WTC11 (cell line): Measurements from ENCODE around the gene APOBEC4. TPM values are rescaled to one million over a fixed set of nuclear protein-coding genes. Genes with fewer than 3 reads are reported as not detected.

Experiments
- ATAC-seq: fragments of 200-7000 bp; cut with Tn5 transposase; 2 replicates; pipeline ENCODE4 v1.10.0; 2021; ENCODE audit warnings: mild to moderate bottlenecking, moderate library complexity
- CTCF ChIA-PET: fragments of 300-600 bp; sonication (Branson Sonifier 250); formaldehyde crosslinking; loops from one replicate; lab custom pipeline; 2021; ENCODE audit warnings: antibody characterized with exemption; lab: Charles Lee
- POLR2A ChIA-PET: fragments of 350-600 bp; sonication (Branson Sonifier 250); formaldehyde crosslinking; loops from one replicate; lab custom pipeline; 2021; ENCODE audit warnings: antibody characterized with exemption; lab: Charles Lee
- DNase-seq: peaks from one replicate; pipeline ENCODE4 v3.0.0; 2021; ENCODE audit warnings: low spot score
- H3K27ac Mint-ChIP-seq: 2 replicates; pipeline ENCODE4 v1.8.0; 2021; ENCODE audit warnings: mixed read lengths
- H3K27me3 Mint-ChIP-seq: 2 replicates; pipeline ENCODE4 v1.8.0; 2021; ENCODE audit warnings: low read depth, mild to moderate bottlenecking, moderate library complexity, mixed read lengths
- H3K36me3 Mint-ChIP-seq: 2 replicates; pipeline ENCODE4 v1.8.0; 2021; ENCODE audit warnings: mixed read lengths
- H3K4me1 Mint-ChIP-seq: 2 replicates; pipeline ENCODE4 v1.8.0; 2022; ENCODE audit warnings: mixed read lengths
- H3K4me3 Mint-ChIP-seq: 2 replicates; pipeline ENCODE4 v1.8.0; 2021; ENCODE audit warnings: mild to moderate bottlenecking, moderate library complexity, mixed read lengths
- H3K9me3 Mint-ChIP-seq: 2 replicates; pipeline ENCODE4 v1.8.0; 2021; ENCODE audit warnings: mixed read lengths
- CREB1 ChIP-seq: sonication (generic); formaldehyde crosslinking; IDR thresholded peaks from 2 replicates; pipeline ENCODE4 v1.8.0; 2023; ENCODE audit warnings: mild to moderate bottlenecking, missing genetic modification reagents
- E2F1 ChIP-seq: sonication (generic); formaldehyde crosslinking; IDR thresholded peaks from 2 replicates; pipeline ENCODE4 v1.8.0; 2022; ENCODE audit warnings: mild to moderate bottlenecking, missing genetic modification reagents
- E2F5 ChIP-seq: sonication (generic); formaldehyde crosslinking; IDR thresholded peaks from 2 replicates; pipeline ENCODE4 v1.8.1; 2022; ENCODE audit warnings: mild to moderate bottlenecking, moderate library complexity, missing genetic modification reagents
- ELF4 ChIP-seq: sonication (generic); formaldehyde crosslinking; IDR thresholded peaks from 2 replicates; pipeline ENCODE4 v1.8.1; 2022; ENCODE audit warnings: low read depth, mild to moderate bottlenecking, moderate library complexity, missing genetic modification reagents
- GTF2I ChIP-seq: fragments of 250-450 bp; sonication (Bioruptor Pico); conservative IDR thresholded peaks from 2 replicates; pipeline ENCODE4 v1.4.0; 2021; ENCODE audit warnings: mild to moderate bottlenecking
- JUN ChIP-seq: sonication (generic); formaldehyde crosslinking; IDR thresholded peaks from 2 replicates; pipeline ENCODE4 v1.8.0; 2023; ENCODE audit warnings: mild to moderate bottlenecking, missing genetic modification reagents
- NFYB ChIP-seq: sonication (generic); formaldehyde crosslinking; conservative IDR thresholded peaks from 2 replicates; pipeline ENCODE4 v1.8.0; 2022; ENCODE audit warnings: low read depth, missing genetic modification reagents
- RELA ChIP-seq: sonication (generic); formaldehyde crosslinking; IDR thresholded peaks from 2 replicates; pipeline ENCODE4 v1.8.1; 2022; ENCODE audit warnings: missing genetic modification reagents, mild to moderate bottlenecking, borderline replicate concordance
- SOX15 ChIP-seq: fragments of 250-450 bp; sonication (Bioruptor Pico); IDR thresholded peaks from 2 replicates; pipeline ENCODE4 v1.9.0; 2021; ENCODE audit warnings: mild to moderate bottlenecking
- TP53 ChIP-seq: sonication (generic); formaldehyde crosslinking; IDR thresholded peaks from 2 replicates; pipeline ENCODE4 v1.8.1; 2023; ENCODE audit warnings: mild to moderate bottlenecking, missing genetic modification reagents
- ZNF232 ChIP-seq: sonication (generic); formaldehyde crosslinking; IDR thresholded peaks from 2 replicates; pipeline ENCODE4 v1.8.0; 2022; ENCODE audit warnings: mild to moderate bottlenecking, missing genetic modification reagents
- ZNF263 ChIP-seq: sonication (generic); formaldehyde crosslinking; IDR thresholded peaks from 2 replicates; pipeline ENCODE4 v1.8.1; 2022; ENCODE audit warnings: low read depth, mild to moderate bottlenecking, moderate library complexity, missing genetic modification reagents
- ZNF396 ChIP-seq: fragments of 250-450 bp; sonication (Bioruptor Pico); IDR thresholded peaks from 2 replicates; pipeline ENCODE4 v1.8.0; 2021; ENCODE audit warnings: mild to moderate bottlenecking, moderate library complexity, borderline replicate concordance
- total RNA-seq: library from RNA; stranded (reverse); gene quantifications from 3 replicates; pipeline ENCODE4 v1.2.3, GENCODE V29; 2021
- TF ChIP-seq, protein P1 (sequence below): sonication (generic); formaldehyde crosslinking; IDR thresholded peaks from 2 replicates; pipeline ENCODE4 v1.8.0; 2022; ENCODE audit warnings: missing genetic modification reagents
- TF ChIP-seq, protein P2 (sequence below): sonication (generic); formaldehyde crosslinking; IDR thresholded peaks from 2 replicates; pipeline ENCODE4 v1.8.1; 2023; ENCODE audit warnings: mild to moderate bottlenecking, moderate library complexity, missing genetic modification reagents
- TF ChIP-seq, protein P3 (sequence below): sonication (generic); formaldehyde crosslinking; IDR thresholded peaks from 2 replicates; pipeline ENCODE4 v1.8.1; 2022; ENCODE audit warnings: missing genetic modification reagents, borderline replicate concordance
- TF ChIP-seq, protein P4 (sequence below): fragments of 250-450 bp; sonication (Bioruptor Pico); IDR thresholded peaks from 2 replicates; pipeline ENCODE4 v1.9.0; 2021; ENCODE audit warnings: mild to moderate bottlenecking
- TF ChIP-seq, protein P5 (sequence below): sonication (generic); formaldehyde crosslinking; IDR thresholded peaks from 2 replicates; pipeline ENCODE4 v1.8.1; 2023; ENCODE audit warnings: mild to moderate bottlenecking, missing genetic modification reagents

APOBEC4 gene
- total RNA-seq, 1 experiment from 2014 or later = not detected

- TF ChIP-seq, protein P1, sequence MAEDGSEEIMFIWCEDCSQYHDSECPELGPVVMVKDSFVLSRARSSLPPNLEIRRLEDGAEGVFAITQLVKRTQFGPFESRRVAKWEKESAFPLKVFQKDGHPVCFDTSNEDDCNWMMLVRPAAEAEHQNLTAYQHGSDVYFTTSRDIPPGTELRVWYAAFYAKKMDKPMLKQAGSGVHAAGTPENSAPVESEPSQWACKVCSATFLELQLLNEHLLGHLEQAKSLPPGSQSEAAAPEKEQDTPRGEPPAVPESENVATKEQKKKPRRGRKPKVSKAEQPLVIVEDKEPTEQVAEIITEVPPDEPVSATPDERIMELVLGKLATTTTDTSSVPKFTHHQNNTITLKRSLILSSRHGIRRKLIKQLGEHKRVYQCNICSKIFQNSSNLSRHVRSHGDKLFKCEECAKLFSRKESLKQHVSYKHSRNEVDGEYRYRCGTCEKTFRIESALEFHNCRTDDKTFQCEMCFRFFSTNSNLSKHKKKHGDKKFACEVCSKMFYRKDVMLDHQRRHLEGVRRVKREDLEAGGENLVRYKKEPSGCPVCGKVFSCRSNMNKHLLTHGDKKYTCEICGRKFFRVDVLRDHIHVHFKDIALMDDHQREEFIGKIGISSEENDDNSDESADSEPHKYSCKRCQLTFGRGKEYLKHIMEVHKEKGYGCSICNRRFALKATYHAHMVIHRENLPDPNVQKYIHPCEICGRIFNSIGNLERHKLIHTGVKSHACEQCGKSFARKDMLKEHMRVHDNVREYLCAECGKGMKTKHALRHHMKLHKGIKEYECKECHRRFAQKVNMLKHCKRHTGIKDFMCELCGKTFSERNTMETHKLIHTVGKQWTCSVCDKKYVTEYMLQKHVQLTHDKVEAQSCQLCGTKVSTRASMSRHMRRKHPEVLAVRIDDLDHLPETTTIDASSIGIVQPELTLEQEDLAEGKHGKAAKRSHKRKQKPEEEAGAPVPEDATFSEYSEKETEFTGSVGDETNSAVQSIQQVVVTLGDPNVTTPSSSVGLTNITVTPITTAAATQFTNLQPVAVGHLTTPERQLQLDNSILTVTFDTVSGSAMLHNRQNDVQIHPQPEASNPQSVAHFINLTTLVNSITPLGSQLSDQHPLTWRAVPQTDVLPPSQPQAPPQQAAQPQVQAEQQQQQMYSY (CRISPR knock-in tag) = no peak
- TF ChIP-seq, protein P2, sequence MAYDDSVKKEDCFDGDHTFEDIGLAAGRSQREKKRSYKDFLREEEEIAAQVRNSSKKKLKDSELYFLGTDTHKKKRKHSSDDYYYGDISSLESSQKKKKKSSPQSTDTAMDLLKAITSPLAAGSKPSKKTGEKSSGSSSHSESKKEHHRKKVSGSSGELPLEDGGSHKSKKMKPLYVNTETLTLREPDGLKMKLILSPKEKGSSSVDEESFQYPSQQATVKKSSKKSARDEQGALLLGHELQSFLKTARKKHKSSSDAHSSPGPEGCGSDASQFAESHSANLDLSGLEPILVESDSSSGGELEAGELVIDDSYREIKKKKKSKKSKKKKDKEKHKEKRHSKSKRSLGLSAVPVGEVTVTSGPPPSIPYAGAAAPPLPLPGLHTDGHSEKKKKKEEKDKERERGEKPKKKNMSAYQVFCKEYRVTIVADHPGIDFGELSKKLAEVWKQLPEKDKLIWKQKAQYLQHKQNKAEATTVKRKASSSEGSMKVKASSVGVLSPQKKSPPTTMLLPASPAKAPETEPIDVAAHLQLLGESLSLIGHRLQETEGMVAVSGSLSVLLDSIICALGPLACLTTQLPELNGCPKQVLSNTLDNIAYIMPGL (CRISPR knock-in tag) = no peak
- TF ChIP-seq NFYB (CRISPR knock-in tag) (no peak), E2F5 (CRISPR knock-in tag) (no peak), CREB1 (no peak)
- TF ChIP-seq, protein P3, sequence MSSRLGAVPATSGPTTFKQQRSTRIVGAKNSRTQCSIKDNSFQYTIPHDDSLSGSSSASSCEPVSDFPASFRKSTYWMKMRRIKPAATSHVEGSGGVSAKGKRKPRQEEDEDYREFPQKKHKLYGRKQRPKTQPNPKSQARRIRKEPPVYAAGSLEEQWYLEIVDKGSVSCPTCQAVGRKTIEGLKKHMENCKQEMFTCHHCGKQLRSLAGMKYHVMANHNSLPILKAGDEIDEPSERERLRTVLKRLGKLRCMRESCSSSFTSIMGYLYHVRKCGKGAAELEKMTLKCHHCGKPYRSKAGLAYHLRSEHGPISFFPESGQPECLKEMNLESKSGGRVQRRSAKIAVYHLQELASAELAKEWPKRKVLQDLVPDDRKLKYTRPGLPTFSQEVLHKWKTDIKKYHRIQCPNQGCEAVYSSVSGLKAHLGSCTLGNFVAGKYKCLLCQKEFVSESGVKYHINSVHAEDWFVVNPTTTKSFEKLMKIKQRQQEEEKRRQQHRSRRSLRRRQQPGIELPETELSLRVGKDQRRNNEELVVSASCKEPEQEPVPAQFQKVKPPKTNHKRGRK (CRISPR knock-in tag) = no peak
Observed at GRCh38 chr1:183654706-183655105, 1.6 kb upstream of the APOBEC4 start (continued).

- no peak for ATAC-seq
- no peak overlapping the region for H3K27ac Mint-ChIP-seq
Observed at GRCh38 chr1:183653876-183654451, 848 bp upstream of the APOBEC4 start.

More at GRCh38 chr1:183653876-183654451, 848 bp upstream of the APOBEC4 start:
- no peak for TF ChIP-seq NFYB (CRISPR knock-in tag)
- no peak for TF ChIP-seq ZNF396
- no peak for TF ChIP-seq TP53 (CRISPR knock-in tag)
- no peak for TF ChIP-seq E2F1
- no peak for TF ChIP-seq JUN (CRISPR knock-in tag)
- no peak for TF ChIP-seq RELA
- no peak for TF ChIP-seq ZNF232 (CRISPR knock-in tag)
- TF ChIP-seq, protein P4, sequence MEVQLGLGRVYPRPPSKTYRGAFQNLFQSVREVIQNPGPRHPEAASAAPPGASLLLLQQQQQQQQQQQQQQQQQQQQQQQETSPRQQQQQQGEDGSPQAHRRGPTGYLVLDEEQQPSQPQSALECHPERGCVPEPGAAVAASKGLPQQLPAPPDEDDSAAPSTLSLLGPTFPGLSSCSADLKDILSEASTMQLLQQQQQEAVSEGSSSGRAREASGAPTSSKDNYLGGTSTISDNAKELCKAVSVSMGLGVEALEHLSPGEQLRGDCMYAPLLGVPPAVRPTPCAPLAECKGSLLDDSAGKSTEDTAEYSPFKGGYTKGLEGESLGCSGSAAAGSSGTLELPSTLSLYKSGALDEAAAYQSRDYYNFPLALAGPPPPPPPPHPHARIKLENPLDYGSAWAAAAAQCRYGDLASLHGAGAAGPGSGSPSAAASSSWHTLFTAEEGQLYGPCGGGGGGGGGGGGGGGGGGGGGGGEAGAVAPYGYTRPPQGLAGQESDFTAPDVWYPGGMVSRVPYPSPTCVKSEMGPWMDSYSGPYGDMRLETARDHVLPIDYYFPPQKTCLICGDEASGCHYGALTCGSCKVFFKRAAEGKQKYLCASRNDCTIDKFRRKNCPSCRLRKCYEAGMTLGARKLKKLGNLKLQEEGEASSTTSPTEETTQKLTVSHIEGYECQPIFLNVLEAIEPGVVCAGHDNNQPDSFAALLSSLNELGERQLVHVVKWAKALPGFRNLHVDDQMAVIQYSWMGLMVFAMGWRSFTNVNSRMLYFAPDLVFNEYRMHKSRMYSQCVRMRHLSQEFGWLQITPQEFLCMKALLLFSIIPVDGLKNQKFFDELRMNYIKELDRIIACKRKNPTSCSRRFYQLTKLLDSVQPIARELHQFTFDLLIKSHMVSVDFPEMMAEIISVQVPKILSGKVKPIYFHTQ (CRISPR knock-in tag) = no peak
- no peak for TF ChIP-seq SOX15 (CRISPR knock-in tag)
- TF ChIP-seq, protein P5, sequence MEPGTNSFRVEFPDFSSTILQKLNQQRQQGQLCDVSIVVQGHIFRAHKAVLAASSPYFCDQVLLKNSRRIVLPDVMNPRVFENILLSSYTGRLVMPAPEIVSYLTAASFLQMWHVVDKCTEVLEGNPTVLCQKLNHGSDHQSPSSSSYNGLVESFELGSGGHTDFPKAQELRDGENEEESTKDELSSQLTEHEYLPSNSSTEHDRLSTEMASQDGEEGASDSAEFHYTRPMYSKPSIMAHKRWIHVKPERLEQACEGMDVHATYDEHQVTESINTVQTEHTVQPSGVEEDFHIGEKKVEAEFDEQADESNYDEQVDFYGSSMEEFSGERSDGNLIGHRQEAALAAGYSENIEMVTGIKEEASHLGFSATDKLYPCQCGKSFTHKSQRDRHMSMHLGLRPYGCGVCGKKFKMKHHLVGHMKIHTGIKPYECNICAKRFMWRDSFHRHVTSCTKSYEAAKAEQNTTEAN (CRISPR knock-in tag) = no peak
- no peak for TF ChIP-seq GTF2I
- TF ChIP-seq ELF4 (CRISPR knock-in tag) = no peak
- no peak for TF ChIP-seq ZNF263 (CRISPR knock-in tag)
- peaks cover 11% of the 10 kb centered on the region for H3K4me1 Mint-ChIP-seq
- H3K36me3 Mint-ChIP-seq = 0 out of 2 replicates have a peak, but pooled peaks cover 4% of the 10 kb centered on the region
- no peaks in the 10 kb centered on the region for H3K27me3 Mint-ChIP-seq
- no peak overlapping the region for H3K4me3 Mint-ChIP-seq
- no peak for DNase-seq
- no peaks in the 10 kb centered on the region for H3K9me3 Mint-ChIP-seq
- ChIA-PET POLR2A (no interaction called here), CTCF (interaction anchor here (4.3 to 4.8 kb wide), 2 partner anchors 31 to 262 kb away, joined by 80 to 105 read pairs; no protein-coding TSS in a partner anchor)
